Measurements from ENCODE around the gene VSX1.
A peak's percentile ranks its signal among the peaks of the same experiment; 100 is the strongest.

The VSX1 gene

GRCh38 chr20:25100914-25101313, 19.0 kb upstream of the VSX1 start:
- no peak overlapping the region for H3K27ac Mint-ChIP-seq
- H3K27me3 Mint-ChIP-seq (ENCODE audit: low read depth), result peaks cover 8% of the 10 kb centered on the region
- H3K4me1 Mint-ChIP-seq (ENCODE audit: low read depth), result peaks cover 9% of the 10 kb centered on the region
- no peaks in the 10 kb centered on the region for H3K36me3 Mint-ChIP-seq (ENCODE audit: low read depth)
- H3K4me3 Mint-ChIP-seq, result no peak overlapping the region
- no peaks in the 10 kb centered on the region for H3K9me3 Mint-ChIP-seq
- no peak for DNase-seq (ENCODE audit: low spot score)

DNA sequence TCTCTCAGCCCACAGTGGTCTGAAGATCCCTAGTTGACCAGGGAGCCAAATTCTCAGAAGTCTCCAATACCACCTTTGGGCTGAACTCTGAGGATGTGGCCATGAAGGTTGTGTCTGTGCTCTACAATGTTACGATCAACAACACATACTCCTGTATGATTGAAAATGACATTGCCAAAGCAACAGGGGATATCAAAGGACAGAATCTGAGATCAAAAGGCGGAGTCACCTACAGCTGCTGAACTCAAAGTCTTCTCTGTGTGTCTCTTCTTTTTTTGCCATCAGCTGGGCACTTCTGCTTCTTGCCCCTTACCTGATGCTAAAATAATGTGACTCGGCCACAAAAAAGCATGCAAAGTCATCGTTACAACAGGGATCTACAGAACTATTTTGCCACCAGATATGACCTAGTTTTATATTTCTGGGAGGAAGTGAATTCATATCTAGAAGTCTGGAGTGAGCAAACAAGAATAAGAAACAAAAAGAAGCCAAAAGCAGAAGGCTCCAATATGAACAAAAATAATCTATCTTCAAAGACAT, 17.7 kb upstream of the VSX1 start:
- Mint-ChIP-seq H3K27me3 (ENCODE audit: low read depth) (peaks cover 15% of the 10 kb centered on the region), H3K27ac (no peak overlapping the region), H3K36me3 (ENCODE audit: low read depth) (no peaks in the 10 kb centered on the region), H3K4me3 (no peak overlapping the region), H3K4me1 (ENCODE audit: low read depth) (peaks cover 9% of the 10 kb centered on the region), H3K9me3 (no peaks in the 10 kb centered on the region)
- DNase-seq (ENCODE audit: low spot score), result no peak

- Mint-ChIP-seq H3K9me3 (no peaks in the 10 kb centered on the region), H3K4me3 (no peak overlapping the region), H3K27me3 (ENCODE audit: low read depth) (peaks cover 18% of the 10 kb centered on the region), H3K4me1 (ENCODE audit: low read depth) (peaks cover 9% of the 10 kb centered on the region), H3K27ac (no peak overlapping the region), H3K36me3 (ENCODE audit: low read depth) (no peaks in the 10 kb centered on the region)
- no peak for DNase-seq (ENCODE audit: low spot score)
Observed at GRCh38 chr20:25097498-25097897, 15.6 kb upstream of the VSX1 start.

GRCh38 chr20:25090492-25091429, 8.8 kb upstream of the VSX1 start:
- Mint-ChIP-seq H3K9me3 (no peaks in the 10 kb centered on the region), H3K27ac (peak overlapping the region; percentile 47), H3K27me3 (ENCODE audit: low read depth) (peaks cover 25% of the 10 kb centered on the region), H3K4me3 (peak overlapping the region; percentile 28), H3K36me3 (ENCODE audit: low read depth) (no peaks in the 10 kb centered on the region), H3K4me1 (ENCODE audit: low read depth) (peaks cover 19% of the 10 kb centered on the region)
- DNase-seq (ENCODE audit: low spot score), result peak; percentile 32

DNA sequence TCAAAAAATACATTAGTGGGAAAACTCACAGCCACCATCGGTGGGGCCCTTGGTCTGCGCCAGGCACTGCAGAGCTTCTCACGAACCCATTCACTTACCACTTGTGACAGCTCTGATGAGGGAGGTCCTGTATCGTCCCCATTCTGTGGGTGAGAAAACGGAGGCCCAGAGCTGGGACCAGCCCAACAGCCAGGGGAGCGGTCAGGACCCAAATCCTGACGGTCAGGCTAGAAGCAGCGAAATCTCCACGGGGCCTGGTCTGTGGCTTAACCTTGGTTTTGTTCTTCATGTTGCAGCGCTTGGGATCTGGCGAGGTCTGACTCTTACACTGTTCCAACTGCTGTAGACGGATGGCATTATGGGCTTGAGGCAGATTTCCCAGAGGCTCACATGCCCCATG, 7.7 kb upstream of the VSX1 start:
- H3K9me3 Mint-ChIP-seq, result no peaks in the 10 kb centered on the region
- no peak for DNase-seq (ENCODE audit: low spot score)
- no peaks in the 10 kb centered on the region for H3K36me3 Mint-ChIP-seq (ENCODE audit: low read depth)
- no peak overlapping the region for H3K27ac Mint-ChIP-seq
- H3K27me3 Mint-ChIP-seq (ENCODE audit: low read depth), result peaks cover 27% of the 10 kb centered on the region
- H3K4me1 Mint-ChIP-seq (ENCODE audit: low read depth), result peaks cover 19% of the 10 kb centered on the region
- no peak overlapping the region for H3K4me3 Mint-ChIP-seq

DNA sequence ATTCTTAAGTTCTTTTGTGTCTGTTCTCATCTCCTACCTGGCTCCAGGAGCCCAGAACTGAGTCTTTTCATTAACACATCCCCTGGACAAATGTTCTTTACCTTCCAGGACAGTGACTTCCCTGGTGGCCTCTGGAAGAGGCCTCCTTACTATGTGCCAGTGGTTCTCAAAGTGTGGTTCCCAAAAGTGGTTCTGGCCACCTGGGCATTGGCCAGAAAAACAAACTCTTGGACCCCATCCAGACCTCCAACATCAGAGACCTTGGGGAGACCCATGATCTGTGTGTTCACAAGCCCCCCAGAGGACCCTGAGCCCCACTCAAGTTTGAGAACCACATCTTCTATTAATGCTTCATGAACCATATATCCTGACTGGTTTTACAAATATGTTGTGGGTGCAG, 7.2 kb upstream of the VSX1 start:
- no peak for DNase-seq (ENCODE audit: low spot score)
- Mint-ChIP-seq H3K27me3 (ENCODE audit: low read depth) (peaks cover 33% of the 10 kb centered on the region), H3K27ac (no peak overlapping the region), H3K36me3 (ENCODE audit: low read depth) (no peaks in the 10 kb centered on the region), H3K4me3 (peak overlapping the region; percentile 18), H3K4me1 (ENCODE audit: low read depth) (peaks cover 19% of the 10 kb centered on the region), H3K9me3 (no peaks in the 10 kb centered on the region)

DNA sequence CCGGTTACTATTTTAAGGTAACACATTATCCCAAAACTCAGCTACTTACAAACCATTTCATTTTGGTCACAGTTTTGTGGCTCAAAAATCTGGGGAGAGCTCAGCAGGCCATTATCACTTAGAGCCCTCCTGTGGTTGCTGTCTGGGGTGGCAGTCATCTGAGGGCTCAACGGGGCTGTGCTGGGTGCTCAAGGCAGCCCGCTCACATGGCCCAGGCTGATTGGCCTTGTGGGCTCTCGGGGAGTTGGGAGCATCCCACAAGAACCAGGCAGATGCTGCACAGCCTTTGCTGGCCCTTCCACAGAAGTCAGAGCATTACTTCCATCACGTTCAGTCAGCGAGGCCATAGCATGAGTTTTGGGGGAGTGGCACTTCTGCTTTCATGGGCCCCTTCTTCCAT, 6.3 kb upstream of the VSX1 start:
- H3K4me1 Mint-ChIP-seq (ENCODE audit: low read depth), result peaks cover 24% of the 10 kb centered on the region
- peaks cover 39% of the 10 kb centered on the region for H3K27me3 Mint-ChIP-seq (ENCODE audit: low read depth)
- H3K9me3 Mint-ChIP-seq, result no peaks in the 10 kb centered on the region
- H3K4me3 Mint-ChIP-seq, result no peak overlapping the region
- no peaks in the 10 kb centered on the region for H3K36me3 Mint-ChIP-seq (ENCODE audit: low read depth)
- no peak for DNase-seq (ENCODE audit: low spot score)
- H3K27ac Mint-ChIP-seq, result no peak overlapping the region

DNA sequence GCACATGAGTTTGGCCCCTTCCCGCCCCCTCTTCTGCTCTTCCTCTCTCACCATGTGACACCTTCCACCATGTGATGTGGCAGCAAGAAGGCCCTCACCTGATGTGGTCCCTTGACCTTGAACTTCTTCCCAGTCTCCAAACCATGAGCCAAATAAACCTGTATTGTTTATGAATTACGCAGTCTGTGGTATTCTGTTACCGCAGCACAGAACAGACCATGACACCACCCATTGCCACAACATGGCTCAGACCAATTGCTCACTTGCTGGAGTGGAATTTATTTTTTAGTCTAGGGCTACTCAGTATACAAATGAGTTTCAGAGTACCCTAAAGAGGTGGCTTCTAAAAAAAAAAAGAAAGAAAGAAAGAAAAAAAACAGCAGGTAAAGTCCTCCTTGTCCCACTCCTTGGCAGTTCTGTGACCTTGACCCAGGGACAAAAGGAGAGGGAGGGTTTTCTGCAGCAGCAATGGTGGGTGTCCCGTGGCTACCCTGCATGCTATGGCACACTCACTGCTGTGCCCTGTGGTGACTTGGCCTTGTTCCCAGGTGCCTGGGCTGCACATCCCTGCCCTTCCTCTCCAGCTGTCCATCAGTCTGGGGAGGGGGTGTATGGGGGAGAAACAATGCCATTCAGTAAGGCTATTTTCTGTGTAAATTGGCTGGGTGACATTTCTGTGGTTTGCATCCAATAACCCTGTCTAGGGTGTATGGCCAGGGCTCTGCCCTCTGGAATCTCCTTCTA, 5.4 kb upstream of the VSX1 start:
- Mint-ChIP-seq H3K4me1 (ENCODE audit: low read depth) (peaks cover 24% of the 10 kb centered on the region), H3K9me3 (no peaks in the 10 kb centered on the region), H3K36me3 (ENCODE audit: low read depth) (no peaks in the 10 kb centered on the region), H3K27me3 (ENCODE audit: low read depth) (peaks cover 46% of the 10 kb centered on the region), H3K4me3 (no peak overlapping the region), H3K27ac (no peak overlapping the region)
- DNase-seq (ENCODE audit: low spot score), result no peak

DNA sequence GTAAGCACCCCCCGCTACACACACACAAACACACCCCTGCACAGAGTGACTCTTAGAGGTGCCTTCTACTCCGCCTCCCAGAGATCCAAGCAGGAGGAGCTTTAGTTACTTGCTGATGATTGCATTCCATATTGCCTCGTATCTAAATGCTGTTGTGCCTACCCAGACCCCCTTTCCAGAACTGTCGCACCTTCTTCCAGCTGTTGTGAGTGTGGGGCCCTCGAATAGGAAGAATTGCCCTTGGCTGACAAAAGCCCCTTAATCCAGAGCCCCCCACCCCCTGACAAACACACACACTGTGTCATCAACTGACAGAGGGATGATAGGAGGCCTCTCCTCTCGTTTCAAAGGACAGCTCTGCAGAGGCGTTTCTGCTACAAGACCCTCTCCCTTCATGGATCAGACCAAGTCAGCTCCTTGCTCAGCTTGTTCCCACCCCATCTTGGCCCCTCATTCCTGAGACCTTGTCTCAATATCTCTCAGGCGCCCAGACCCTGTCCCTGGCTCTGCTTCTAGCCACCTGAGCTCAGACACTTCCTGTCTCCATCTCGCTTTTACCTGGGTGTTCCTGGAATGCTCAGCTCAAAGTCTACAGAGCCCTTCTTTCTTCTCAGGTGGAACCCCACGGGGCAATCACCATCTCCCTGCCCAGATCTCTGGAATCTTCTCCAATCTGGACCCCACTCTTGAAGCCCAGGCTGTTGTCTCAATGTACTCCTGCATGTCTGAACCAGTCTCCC, 4.0 kb upstream of the VSX1 start:
- Mint-ChIP-seq H3K4me3 (no peak overlapping the region), H3K4me1 (ENCODE audit: low read depth) (peaks cover 16% of the 10 kb centered on the region), H3K9me3 (no peaks in the 10 kb centered on the region), H3K27ac (no peak overlapping the region), H3K36me3 (ENCODE audit: low read depth) (no peaks in the 10 kb centered on the region), H3K27me3 (ENCODE audit: low read depth) (peaks cover 53% of the 10 kb centered on the region)
- DNase-seq (ENCODE audit: low spot score), result no peak

DNA sequence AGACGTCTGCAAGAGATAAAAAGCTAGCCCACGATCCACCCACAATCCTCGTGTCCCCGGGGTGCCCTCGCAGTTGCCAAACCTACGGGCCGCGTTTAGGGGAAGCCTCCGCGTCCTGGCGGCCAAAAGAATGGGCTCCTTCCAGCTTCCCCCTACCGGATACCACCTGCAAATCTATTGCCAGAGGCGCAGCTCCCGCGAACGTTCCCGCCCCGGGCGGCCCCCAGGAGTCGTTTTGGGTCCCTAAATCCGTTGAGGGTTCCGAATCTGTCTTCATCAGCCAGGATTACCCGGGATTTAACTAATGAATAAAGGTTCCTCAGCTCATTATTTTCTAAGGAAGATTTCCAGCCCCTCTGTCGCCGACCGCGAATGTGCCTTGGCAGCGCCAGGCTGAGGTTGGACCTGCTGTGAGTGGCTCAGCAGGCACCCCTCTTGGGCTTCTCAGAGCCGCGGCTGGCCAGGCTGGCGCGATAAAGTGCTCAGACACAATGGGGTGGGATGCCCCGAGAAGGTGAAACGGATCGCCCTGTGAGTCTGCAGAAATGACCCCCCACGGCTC, 2.8 kb upstream of the VSX1 start:
- DNase-seq (ENCODE audit: low spot score), result no peak
- H3K27me3 Mint-ChIP-seq (ENCODE audit: low read depth), result peaks cover 64% of the 10 kb centered on the region
- H3K9me3 Mint-ChIP-seq, result no peaks in the 10 kb centered on the region
- H3K36me3 Mint-ChIP-seq (ENCODE audit: low read depth), result no peaks in the 10 kb centered on the region
- H3K27ac Mint-ChIP-seq, result no peak overlapping the region
- H3K4me1 Mint-ChIP-seq (ENCODE audit: low read depth), result peaks cover 5% of the 10 kb centered on the region
- H3K4me3 Mint-ChIP-seq, result no peak overlapping the region

DNA sequence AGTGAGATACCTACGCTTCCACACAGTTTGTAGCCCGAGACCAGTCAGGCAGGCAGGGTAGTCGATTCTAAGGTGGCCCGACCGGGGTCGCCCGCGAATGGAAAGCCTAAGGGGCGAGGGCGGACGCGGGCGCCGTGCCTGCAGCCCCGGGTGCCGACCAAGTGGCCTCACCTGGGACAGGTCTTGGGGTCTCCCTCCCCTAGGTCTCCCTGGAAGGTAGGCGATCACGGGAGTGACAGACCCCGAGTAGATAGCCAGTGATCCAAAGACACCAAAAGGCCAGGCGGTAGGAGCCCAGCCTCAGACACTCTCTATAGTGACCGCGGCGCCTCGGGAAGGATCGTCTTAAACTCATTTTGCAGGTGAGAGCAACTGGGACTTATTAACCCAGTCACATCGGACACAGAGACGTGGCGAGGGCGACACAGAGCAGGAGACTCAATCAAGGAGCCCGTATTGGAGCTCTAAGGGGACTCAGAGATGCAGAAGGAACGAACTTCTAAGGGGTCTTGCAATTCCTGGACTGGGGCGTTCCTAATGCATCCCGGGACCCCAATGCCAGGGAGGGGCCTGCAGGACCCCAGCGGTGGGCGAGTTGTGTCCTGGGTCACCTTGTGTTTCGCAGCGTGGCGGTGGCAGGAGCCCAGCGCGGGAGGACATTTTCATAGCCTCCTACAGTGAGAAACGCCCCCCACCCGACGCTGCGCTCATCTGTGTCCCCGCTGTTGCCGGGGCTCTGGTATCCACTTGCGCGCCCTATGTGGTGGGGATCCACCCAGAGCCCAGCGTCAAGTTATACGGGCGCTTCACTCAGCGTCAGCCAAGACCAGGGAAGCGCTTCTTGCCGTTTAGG, 2.1 kb upstream of the VSX1 start:
- DNase-seq (ENCODE audit: low spot score), result peak; percentile 43

DNA sequence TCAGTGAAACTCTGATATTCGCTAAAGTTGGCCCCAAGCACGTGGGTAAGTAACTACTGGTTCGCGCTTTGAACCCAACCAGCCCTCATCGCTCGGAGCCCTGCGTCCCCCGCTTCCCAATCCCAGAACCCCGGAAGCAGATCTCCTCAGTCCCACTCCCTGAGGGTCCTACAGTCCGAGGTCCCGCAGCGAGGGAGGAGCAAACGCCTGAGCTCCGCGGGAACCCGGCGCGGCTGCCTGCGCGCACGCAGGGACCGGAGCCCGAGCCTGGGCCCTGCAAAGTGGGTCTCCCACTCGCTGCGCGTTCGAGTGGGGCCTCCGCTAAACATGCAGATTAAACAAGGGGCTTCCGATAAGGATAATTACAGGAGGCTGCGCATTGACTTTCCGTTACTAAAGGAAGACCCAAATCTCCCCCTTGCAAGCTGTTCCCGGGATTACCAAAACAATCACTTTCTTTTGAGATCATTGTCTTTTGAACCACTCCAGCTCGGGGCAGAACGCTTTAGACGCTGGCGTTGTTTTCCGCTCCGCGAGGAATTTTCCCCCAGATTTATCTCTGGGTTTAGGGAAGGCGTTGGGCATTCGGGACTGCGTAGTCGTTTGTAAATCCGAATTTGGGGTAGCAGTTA, 1.3 kb upstream of the VSX1 start:
- H3K27ac Mint-ChIP-seq, result no peak overlapping the region
- no peaks in the 10 kb centered on the region for H3K36me3 Mint-ChIP-seq (ENCODE audit: low read depth)

More for the DNA sequence above, 2.1 kb upstream of the VSX1 start:
- peak overlapping the region; percentile 63 for H3K4me3 Mint-ChIP-seq
- H3K9me3 Mint-ChIP-seq, result no peaks in the 10 kb centered on the region
- H3K4me1 Mint-ChIP-seq (ENCODE audit: low read depth), result peaks cover 5% of the 10 kb centered on the region
- peaks cover 71% of the 10 kb centered on the region for H3K27me3 Mint-ChIP-seq (ENCODE audit: low read depth)
- H3K36me3 Mint-ChIP-seq (ENCODE audit: low read depth), result no peaks in the 10 kb centered on the region
- no peak overlapping the region for H3K27ac Mint-ChIP-seq

More for the DNA sequence above, 1.3 kb upstream of the VSX1 start:
- H3K4me1 Mint-ChIP-seq (ENCODE audit: low read depth), result peaks cover 5% of the 10 kb centered on the region
- H3K9me3 Mint-ChIP-seq, result no peaks in the 10 kb centered on the region
- peak overlapping the region; percentile 63 for H3K4me3 Mint-ChIP-seq
- DNase-seq (ENCODE audit: low spot score), result no peak
- peaks cover 78% of the 10 kb centered on the region for H3K27me3 Mint-ChIP-seq (ENCODE audit: low read depth)

Data from T-helper 2 cell treated with Interferon-gamma antibody and Interleukin-4, amounts not matched to agents 5 μg/mL and 100 μg/mL, for 36 hours (primary cell).